OCI-LY1 (cell line): ENCODE results near the gene XPO5.

Experiments
- EZH2 ChIP-seq: fragments of 200-600 bp; sonication (generic), shearing (Covaris generic); IDR thresholded peaks from 2 replicates; pipeline ENCODE4 v1.8.0; 2017; ENCODE audit warnings: borderline replicate concordance, mixed run types, mild to moderate bottlenecking, antibody characterized with exemption, low read length, moderate library complexity, mixed read lengths
- TF ChIP-seq, protein P1 (sequence below): fragments of 200-600 bp; sonication (generic), shearing (Covaris generic); IDR thresholded peaks from 2 replicates; pipeline ENCODE4 v1.5.1; 2017; ENCODE audit warnings: mild to moderate bottlenecking, antibody characterized with exemption, low read length, moderate library complexity, mixed read lengths

DNA sequence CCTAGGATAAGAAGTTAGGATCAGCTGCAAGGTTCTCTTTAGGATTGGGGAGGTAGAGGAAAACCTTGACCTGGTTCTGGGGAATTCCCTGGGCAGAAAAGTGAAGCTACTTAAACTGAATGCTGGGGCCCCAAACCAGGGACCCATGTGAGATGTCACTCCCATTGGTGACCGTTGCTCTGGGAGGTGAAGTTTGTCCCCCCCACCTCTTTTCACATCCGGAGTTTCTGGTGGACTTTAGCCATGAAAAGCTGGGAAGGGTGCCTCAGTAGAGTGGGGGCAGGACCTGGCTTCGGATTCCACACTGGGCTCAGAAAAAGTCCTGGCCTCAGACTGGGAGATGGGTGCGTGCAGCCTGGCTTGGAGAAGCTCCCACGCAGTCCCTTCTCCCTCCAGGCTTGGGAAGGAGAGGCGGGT is 85.3 kb downstream of the XPO5 start:
- TF ChIP-seq, protein P1, sequence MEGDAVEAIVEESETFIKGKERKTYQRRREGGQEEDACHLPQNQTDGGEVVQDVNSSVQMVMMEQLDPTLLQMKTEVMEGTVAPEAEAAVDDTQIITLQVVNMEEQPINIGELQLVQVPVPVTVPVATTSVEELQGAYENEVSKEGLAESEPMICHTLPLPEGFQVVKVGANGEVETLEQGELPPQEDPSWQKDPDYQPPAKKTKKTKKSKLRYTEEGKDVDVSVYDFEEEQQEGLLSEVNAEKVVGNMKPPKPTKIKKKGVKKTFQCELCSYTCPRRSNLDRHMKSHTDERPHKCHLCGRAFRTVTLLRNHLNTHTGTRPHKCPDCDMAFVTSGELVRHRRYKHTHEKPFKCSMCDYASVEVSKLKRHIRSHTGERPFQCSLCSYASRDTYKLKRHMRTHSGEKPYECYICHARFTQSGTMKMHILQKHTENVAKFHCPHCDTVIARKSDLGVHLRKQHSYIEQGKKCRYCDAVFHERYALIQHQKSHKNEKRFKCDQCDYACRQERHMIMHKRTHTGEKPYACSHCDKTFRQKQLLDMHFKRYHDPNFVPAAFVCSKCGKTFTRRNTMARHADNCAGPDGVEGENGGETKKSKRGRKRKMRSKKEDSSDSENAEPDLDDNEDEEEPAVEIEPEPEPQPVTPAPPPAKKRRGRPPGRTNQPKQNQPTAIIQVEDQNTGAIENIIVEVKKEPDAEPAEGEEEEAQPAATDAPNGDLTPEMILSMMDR, result no peak
- no peak for TF ChIP-seq EZH2
